HG03064 (cell line): Measurements from ENCODE around the gene USP21.

ENCODE experiments used
- ATAC-seq: cut with Tn5 transposase; IDR thresholded peaks from one replicate; pipeline ENCODE4 v1.9.1; 2021; ENCODE audit warnings: low read depth; ENCODE audit not compliant: unreplicated experiment

The USP21 gene

GRCh38 chr1:161207173-161207572 lies 47.9 kb downstream of the USP21 start:
- ATAC-seq: no peak

GRCh38 chr1:161209790-161210409 lies 50.6 kb downstream of the USP21 start:
- no peak for ATAC-seq

- no peak for ATAC-seq
Observed at GRCh38 chr1:161214369-161214768, 55.1 kb downstream of the USP21 start.

GRCh38 chr1:161215076-161215475 lies 55.8 kb downstream of the USP21 start, which contains the start of gene FCER1G:
TSS of gene FCER1G (plus strand) at chr1:161215295. CDS start at chr1:161215322, 27 bp downstream.
- no peak for ATAC-seq
